ENCODE results near the gene FAM241B. TPM values are rescaled to one million over a fixed set of nuclear protein-coding genes. Genes with fewer than 3 reads are reported as not detected.

Gene FAM241B
- total and polyA plus RNA-seq, 2 donors: 1.0 to 8.3 TPM

DNA sequence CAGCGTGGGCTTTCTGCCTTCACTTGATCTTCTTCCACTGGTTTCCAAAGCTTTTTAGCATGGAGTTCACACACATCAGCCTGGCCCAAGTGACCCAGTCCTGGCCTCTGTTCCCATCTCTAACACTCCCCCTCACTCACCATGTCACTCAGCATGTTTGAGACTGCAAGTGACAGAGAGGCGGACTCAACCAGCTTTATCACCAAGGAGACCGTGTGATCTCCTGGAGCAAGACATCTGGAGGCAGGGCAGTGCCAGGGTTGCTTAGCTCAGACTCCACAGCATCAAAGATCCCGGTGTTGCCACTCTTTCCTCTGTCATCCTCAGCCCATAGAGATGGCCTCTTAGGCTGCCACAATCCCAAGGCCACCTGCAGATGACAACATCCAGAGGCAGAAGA lies 39.4 kb downstream of the FAM241B start:
- H3K36me3 ChIP-seq (ENCODE audit: control insufficient read depth in 2 of 2, insufficient read depth in 2 of 2, low read length in 1 of 2): no peaks in the 10 kb centered on the region
- no peak for DNase-seq (ENCODE audit: low read depth in 6 of 9, low spot score in 9 of 9)
- H3K9me3 ChIP-seq (ENCODE audit: control insufficient read depth in 2 of 2, insufficient read depth in 1 of 2, low read length in 1 of 2): no peaks in the 10 kb centered on the region
- H3K4me3 ChIP-seq (ENCODE audit: low read length in 2 of 2): no peak overlapping the region
- no peaks in the 10 kb centered on the region for H3K4me1 ChIP-seq (ENCODE audit: control insufficient read depth in 2 of 2, insufficient read depth in 2 of 2, low read length in 2 of 2)
- H3K27ac ChIP-seq (ENCODE audit: low read depth in 1 of 2, low read length in 1 of 2): no peak overlapping the region
- H3K27me3 ChIP-seq (ENCODE audit: control insufficient read depth in 2 of 2, insufficient read depth in 1 of 2, low read length in 1 of 2): peaks cover 0 to 4% of the 10 kb centered on the region in 2 donors
- 88% methylated on average over 4 of the region's 4 CpGs for WGBS

DNA sequence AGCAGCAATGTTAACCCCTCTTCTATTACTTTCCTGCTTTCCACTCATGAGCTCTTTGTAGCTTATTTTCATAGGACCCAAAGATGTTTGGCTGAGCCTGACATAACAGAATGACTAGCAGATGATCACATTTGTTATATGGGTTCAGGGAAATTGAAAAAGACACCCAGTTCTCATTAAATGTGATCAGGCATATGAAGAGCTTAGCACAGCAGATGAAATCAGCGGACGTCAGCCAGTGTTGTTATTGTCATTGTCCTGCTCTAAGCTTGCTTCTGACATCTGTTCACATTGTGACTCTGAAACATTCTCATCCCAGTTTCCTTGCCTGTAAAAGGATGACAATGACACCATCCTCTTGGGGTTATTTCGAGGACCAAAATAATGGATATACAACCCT lies 43.5 kb downstream of the FAM241B start:
- no peak for DNase-seq (ENCODE audit: low read depth in 6 of 9, low spot score in 9 of 9)
- Histone ChIP-seq H3K4me1 (ENCODE audit: control insufficient read depth in 2 of 2, insufficient read depth in 2 of 2, low read length in 2 of 2) (no peaks in the 10 kb centered on the region), H3K4me3 (ENCODE audit: low read length in 2 of 2) (no peak overlapping the region), H3K9me3 (ENCODE audit: control insufficient read depth in 2 of 2, insufficient read depth in 1 of 2, low read length in 1 of 2) (no peaks in the 10 kb centered on the region), H3K27me3 (ENCODE audit: control insufficient read depth in 2 of 2, insufficient read depth in 1 of 2, low read length in 1 of 2) (peaks cover 0 to 15% of the 10 kb centered on the region in 2 donors), H3K27ac (ENCODE audit: low read depth in 1 of 2, low read length in 1 of 2) (no peak overlapping the region), H3K36me3 (ENCODE audit: control insufficient read depth in 2 of 2, insufficient read depth in 2 of 2, low read length in 1 of 2) (no peaks in the 10 kb centered on the region)
- WGBS: 96% methylated on average over 3 of the region's 3 CpGs

DNA sequence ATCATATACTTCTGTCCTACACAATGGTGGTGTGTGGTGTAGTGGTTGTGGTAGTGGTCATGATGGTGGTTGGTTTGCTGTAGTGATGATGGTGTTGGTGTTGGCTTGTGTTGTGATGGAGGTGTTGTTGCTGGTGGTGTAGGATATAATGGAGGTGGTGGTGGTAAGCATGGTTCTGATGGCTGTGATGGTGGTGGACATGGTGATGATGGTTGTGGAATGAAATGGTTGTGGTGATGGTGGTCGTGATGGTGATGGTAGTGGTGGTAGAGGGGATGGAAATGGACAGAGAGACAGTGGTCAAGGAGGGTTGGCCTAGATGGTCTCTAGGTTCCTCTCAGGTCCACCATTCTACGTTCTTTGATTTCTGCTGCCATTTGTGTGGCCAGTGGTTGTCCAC lies 44.7 kb downstream of the FAM241B start:
- Histone ChIP-seq H3K4me3 (ENCODE audit: low read length in 2 of 2) (no peak overlapping the region), H3K27ac (ENCODE audit: low read depth in 1 of 2, low read length in 1 of 2) (no peak overlapping the region), H3K36me3 (ENCODE audit: control insufficient read depth in 2 of 2, insufficient read depth in 2 of 2, low read length in 1 of 2) (no peaks in the 10 kb centered on the region), H3K27me3 (ENCODE audit: control insufficient read depth in 2 of 2, insufficient read depth in 1 of 2, low read length in 1 of 2) (peaks cover 0 to 19% of the 10 kb centered on the region in 2 donors), H3K9me3 (ENCODE audit: control insufficient read depth in 2 of 2, insufficient read depth in 1 of 2, low read length in 1 of 2) (no peaks in the 10 kb centered on the region), H3K4me1 (ENCODE audit: control insufficient read depth in 2 of 2, insufficient read depth in 2 of 2, low read length in 2 of 2) (no peaks in the 10 kb centered on the region)
- no peak for DNase-seq (ENCODE audit: low read depth in 6 of 9, low spot score in 9 of 9)
- 77% methylated on average over 2 of the region's 2 CpGs for WGBS

DNA sequence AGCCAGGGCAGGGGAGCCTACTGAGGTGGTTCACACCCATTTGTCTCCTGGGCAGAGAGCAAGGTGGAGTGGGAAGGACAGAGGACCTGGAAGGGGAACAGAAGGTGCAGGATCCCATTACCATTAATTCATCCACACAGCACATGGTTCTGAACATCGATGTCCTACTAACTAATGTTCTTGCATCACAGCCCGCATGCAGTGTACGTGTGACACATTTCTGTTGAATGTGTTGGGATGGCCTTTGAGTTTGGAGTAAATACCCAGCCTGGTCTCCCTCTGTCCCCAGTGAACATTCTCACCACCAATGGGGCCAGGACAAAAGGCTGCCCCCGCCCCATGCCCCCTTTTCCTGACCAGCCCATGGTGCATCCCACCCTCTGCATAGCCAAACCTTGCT lies 46.3 kb downstream of the FAM241B start:
- WGBS: 83% methylated on average over 4 of the region's 4 CpGs
- DNase-seq (ENCODE audit: low read depth in 6 of 9, low spot score in 9 of 9): no peak
- H3K27ac ChIP-seq (ENCODE audit: low read depth in 1 of 2, low read length in 1 of 2): no peak overlapping the region
- H3K4me3 ChIP-seq (ENCODE audit: low read length in 2 of 2): no peak overlapping the region
- H3K9me3 ChIP-seq (ENCODE audit: control insufficient read depth in 2 of 2, insufficient read depth in 1 of 2, low read length in 1 of 2): no peaks in the 10 kb centered on the region
- no peaks in the 10 kb centered on the region for H3K4me1 ChIP-seq (ENCODE audit: control insufficient read depth in 2 of 2, insufficient read depth in 2 of 2, low read length in 2 of 2)
- H3K27me3 ChIP-seq (ENCODE audit: control insufficient read depth in 2 of 2, insufficient read depth in 1 of 2, low read length in 1 of 2): peaks cover 0 to 24% of the 10 kb centered on the region in 2 donors
- H3K36me3 ChIP-seq (ENCODE audit: control insufficient read depth in 2 of 2, insufficient read depth in 2 of 2, low read length in 1 of 2): no peaks in the 10 kb centered on the region

DNA sequence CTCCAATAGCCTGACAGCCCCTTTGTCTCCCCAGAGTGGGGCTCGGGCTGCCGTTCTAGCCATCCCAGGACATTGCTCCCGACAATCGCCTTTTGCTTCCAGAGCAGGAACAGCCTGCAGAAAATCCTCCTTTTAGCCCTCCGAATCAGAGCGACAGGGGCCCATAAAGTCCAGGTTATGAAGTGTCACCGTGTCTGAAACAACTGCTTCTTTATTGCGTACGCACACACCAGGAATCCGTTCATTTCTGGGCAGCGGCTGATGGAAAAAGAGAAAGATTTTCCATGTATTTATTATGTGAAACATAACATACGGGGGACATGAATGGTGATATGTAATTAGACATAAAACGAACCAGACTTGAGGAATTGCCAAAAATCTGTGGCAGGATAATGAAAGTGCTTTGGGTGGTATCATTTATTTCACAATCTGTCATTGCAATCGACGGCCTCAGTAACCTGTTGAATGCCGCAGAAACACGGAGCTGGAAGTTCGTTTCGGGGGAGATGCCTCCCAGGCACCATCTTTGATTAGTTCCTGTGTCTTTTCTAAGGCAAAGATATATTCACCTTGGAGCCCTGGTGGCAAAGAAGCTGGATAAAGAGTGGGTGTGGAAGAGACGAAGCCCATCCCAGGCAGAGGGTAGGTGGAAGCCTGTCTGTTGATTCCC lies 48.1 kb downstream of the FAM241B start:
- Histone ChIP-seq H3K4me1 (ENCODE audit: control insufficient read depth in 2 of 2, insufficient read depth in 2 of 2, low read length in 2 of 2) (no peaks in the 10 kb centered on the region), H3K27me3 (ENCODE audit: control insufficient read depth in 2 of 2, insufficient read depth in 1 of 2, low read length in 1 of 2) (peaks cover 0 to 27% of the 10 kb centered on the region in 2 donors), H3K9me3 (ENCODE audit: control insufficient read depth in 2 of 2, insufficient read depth in 1 of 2, low read length in 1 of 2) (no peaks in the 10 kb centered on the region), H3K27ac (ENCODE audit: low read depth in 1 of 2, low read length in 1 of 2) (no peak overlapping the region), H3K4me3 (ENCODE audit: low read length in 2 of 2) (no peak overlapping the region), H3K36me3 (ENCODE audit: control insufficient read depth in 2 of 2, insufficient read depth in 2 of 2, low read length in 1 of 2) (no peaks in the 10 kb centered on the region)
- 85% methylated on average over 20 of the region's 20 CpGs for WGBS
- no peak for DNase-seq (ENCODE audit: low read depth in 6 of 9, low spot score in 9 of 9)

DNA sequence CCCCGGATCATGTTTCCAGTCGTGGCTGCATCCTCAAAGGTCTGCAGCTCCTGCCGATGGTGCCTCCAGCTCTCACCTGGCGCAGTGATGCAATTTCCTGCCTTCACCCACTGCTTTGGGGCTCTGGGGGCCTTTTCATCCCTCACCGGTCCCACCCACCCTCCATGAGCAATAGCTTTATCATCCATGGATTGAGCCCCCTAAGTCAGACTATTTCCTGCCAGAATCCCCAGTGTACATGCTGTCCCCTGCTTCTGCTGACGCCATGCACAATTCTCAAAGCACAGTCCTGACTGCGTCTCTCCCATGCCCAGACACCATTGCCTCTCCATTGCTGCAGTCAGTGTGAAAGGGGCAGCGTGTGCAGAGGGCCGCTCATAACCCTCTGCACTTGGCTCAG lies 49.7 kb downstream of the FAM241B start:
- Histone ChIP-seq H3K4me1 (ENCODE audit: control insufficient read depth in 2 of 2, insufficient read depth in 2 of 2, low read length in 2 of 2) (peaks cover 0 to 4% of the 10 kb centered on the region in 2 donors), H3K27ac (ENCODE audit: low read depth in 1 of 2, low read length in 1 of 2) (no peak overlapping the region), H3K36me3 (ENCODE audit: control insufficient read depth in 2 of 2, insufficient read depth in 2 of 2, low read length in 1 of 2) (no peaks in the 10 kb centered on the region), H3K4me3 (ENCODE audit: low read length in 2 of 2) (no peak overlapping the region), H3K27me3 (ENCODE audit: control insufficient read depth in 2 of 2, insufficient read depth in 1 of 2, low read length in 1 of 2) (peaks cover 0 to 26% of the 10 kb centered on the region in 2 donors), H3K9me3 (ENCODE audit: control insufficient read depth in 2 of 2, insufficient read depth in 1 of 2, low read length in 1 of 2) (no peaks in the 10 kb centered on the region)
- no peak for DNase-seq (ENCODE audit: low read depth in 6 of 9, low spot score in 9 of 9)
- WGBS: 84% methylated on average over 9 of the region's 9 CpGs

DNA sequence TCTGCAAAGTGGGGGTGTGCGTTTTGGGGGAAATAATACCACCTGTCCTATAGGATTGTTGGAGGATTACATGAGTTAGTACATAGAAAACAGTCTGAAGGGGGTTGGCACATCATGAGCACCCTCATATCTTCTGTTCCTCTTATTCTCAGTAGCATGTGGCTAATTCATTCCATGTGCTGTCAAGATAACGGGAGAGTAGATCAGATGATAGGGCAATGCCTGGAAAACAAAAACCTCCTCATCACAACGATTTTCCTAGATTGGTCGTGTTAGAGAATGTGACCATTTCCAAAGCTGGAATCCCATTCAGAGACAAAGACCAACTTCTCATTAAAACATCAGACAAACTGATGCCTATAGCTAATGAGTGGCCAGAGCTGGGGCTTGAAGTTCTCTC lies 50.6 kb downstream of the FAM241B start:
- peaks cover 0 to 23% of the 10 kb centered on the region in 2 donors for H3K27me3 ChIP-seq (ENCODE audit: control insufficient read depth in 2 of 2, insufficient read depth in 1 of 2, low read length in 1 of 2)
- no peaks in the 10 kb centered on the region for H3K36me3 ChIP-seq (ENCODE audit: control insufficient read depth in 2 of 2, insufficient read depth in 2 of 2, low read length in 1 of 2)
- no peaks in the 10 kb centered on the region for H3K9me3 ChIP-seq (ENCODE audit: control insufficient read depth in 2 of 2, insufficient read depth in 1 of 2, low read length in 1 of 2)
- no peak overlapping the region for H3K27ac ChIP-seq (ENCODE audit: low read depth in 1 of 2, low read length in 1 of 2)
- no peak overlapping the region for H3K4me3 ChIP-seq (ENCODE audit: low read length in 2 of 2)
- DNase-seq (ENCODE audit: low read depth in 6 of 9, low spot score in 9 of 9): no peak
- WGBS: 74% methylated on average over 4 of the region's 4 CpGs
- peaks cover 0 to 4% of the 10 kb centered on the region in 2 donors for H3K4me1 ChIP-seq (ENCODE audit: control insufficient read depth in 2 of 2, insufficient read depth in 2 of 2, low read length in 2 of 2)

DNA sequence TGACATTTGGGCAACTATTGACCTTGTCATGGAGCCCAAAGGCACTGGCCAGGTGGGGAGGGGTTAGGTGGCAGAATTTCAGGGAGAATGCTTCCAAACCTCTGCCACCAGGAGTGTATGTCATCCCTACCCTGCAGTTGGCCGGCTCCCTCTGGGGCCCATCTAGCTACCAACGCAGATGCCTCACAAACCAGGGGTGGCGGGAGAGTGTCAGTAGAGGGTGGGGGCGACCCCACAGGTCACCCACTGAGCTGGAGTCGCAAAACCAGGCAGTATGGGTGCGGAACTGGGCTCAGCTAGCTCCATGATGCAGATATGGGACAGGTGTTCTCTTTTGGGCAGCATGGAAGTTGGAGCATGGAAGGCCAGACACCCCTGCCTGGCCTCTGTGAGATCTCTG lies 51.4 kb downstream of the FAM241B start:
- H3K4me3 ChIP-seq (ENCODE audit: low read length in 2 of 2): no peak overlapping the region
- no peak for DNase-seq (ENCODE audit: low read depth in 6 of 9, low spot score in 9 of 9)
- H3K27ac ChIP-seq (ENCODE audit: low read depth in 1 of 2, low read length in 1 of 2): no peak overlapping the region
- peaks cover 0 to 19% of the 10 kb centered on the region in 2 donors for H3K27me3 ChIP-seq (ENCODE audit: control insufficient read depth in 2 of 2, insufficient read depth in 1 of 2, low read length in 1 of 2)
- H3K4me1 ChIP-seq (ENCODE audit: control insufficient read depth in 2 of 2, insufficient read depth in 2 of 2, low read length in 2 of 2): peaks cover 0 to 4% of the 10 kb centered on the region in 2 donors
- H3K36me3 ChIP-seq (ENCODE audit: control insufficient read depth in 2 of 2, insufficient read depth in 2 of 2, low read length in 1 of 2): no peaks in the 10 kb centered on the region
- no peaks in the 10 kb centered on the region for H3K9me3 ChIP-seq (ENCODE audit: control insufficient read depth in 2 of 2, insufficient read depth in 1 of 2, low read length in 1 of 2)
- WGBS: 94% methylated on average over 6 of the region's 6 CpGs

DNA sequence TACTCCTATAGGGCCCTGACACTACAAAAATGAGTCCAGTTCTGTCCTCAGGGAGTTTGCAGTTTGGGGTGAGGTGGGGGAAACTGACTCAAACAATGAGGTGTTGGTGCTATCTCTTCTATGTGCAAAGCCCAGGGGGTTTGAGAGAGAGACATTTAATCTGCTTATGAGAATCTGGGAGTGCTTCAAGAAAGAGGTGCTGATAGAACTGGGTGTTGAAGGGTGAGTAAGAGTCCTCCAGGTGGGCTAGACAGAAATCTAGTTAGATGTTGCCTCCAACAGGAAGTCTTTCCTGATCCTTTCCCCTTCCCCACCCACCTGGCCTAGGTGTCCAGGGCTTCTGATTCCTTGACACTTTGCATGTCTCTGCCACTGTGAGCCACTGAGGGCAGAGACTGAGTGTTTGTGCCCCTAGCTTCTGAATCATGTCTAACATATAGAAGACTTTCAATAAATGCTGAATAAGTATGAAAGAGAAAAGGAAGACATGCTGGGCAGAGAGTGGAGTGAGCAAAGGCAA lies 53.0 kb downstream of the FAM241B start:
- no peak overlapping the region for H3K4me3 ChIP-seq (ENCODE audit: low read length in 2 of 2)
- peaks cover 0 to 8% of the 10 kb centered on the region in 2 donors for H3K4me1 ChIP-seq (ENCODE audit: control insufficient read depth in 2 of 2, insufficient read depth in 2 of 2, low read length in 2 of 2)
- H3K36me3 ChIP-seq (ENCODE audit: control insufficient read depth in 2 of 2, insufficient read depth in 2 of 2, low read length in 1 of 2): no peaks in the 10 kb centered on the region
- H3K9me3 ChIP-seq (ENCODE audit: control insufficient read depth in 2 of 2, insufficient read depth in 1 of 2, low read length in 1 of 2): no peaks in the 10 kb centered on the region
- no peak for DNase-seq (ENCODE audit: low read depth in 6 of 9, low spot score in 9 of 9)
- H3K27ac ChIP-seq (ENCODE audit: low read depth in 1 of 2, low read length in 1 of 2): no peak overlapping the region
- H3K27me3 ChIP-seq (ENCODE audit: control insufficient read depth in 2 of 2, insufficient read depth in 1 of 2, low read length in 1 of 2): peaks cover 0 to 15% of the 10 kb centered on the region in 2 donors

Measured in thymus (tissue), 11 donors.